Measurements from ENCODE around the gene ZNF536. TPM values are rescaled to one million over a fixed set of nuclear protein-coding genes. Genes with fewer than 3 reads are reported as not detected.

Gene ZNF536
- polyA plus RNA-seq, 1 of the 3 experiments (the other 2 are of a cell fraction) = 0.41 TPM

DNA sequence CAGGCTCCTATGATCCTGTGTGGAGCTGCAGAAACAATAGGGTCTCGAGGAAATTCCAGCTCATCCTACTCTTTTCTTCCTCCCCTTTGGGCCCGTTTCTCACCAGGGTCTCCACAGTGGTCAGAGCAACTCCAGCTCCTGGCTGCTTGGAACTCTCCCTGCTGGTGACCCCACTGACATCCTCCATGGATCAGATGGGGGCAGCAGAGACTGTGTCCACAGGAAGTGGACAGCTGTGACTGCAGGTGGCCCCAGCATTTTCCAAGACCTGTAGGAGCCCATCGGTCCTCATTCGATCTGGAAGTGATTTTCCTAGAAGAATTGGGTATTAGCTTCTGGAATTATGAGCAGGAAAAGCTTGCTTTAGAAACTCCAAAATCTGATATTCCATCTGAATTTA lies 208.5 kb downstream of the ZNF536 start:
- H3K36me3 ChIP-seq (replicated peaks in 1 of 2; ENCODE audit: control insufficient read depth in 1 of 2, insufficient read depth in 2 of 2, low read length in 1 of 2) = no peaks in the 10 kb centered on the region
- no peak overlapping the region for H3K27ac ChIP-seq (ENCODE audit: low read depth in 2 of 2, low read length in 1 of 2)
- no peaks in the 10 kb centered on the region for H3K9me2 ChIP-seq
- no peaks in the 10 kb centered on the region for H3K79me2 ChIP-seq (ENCODE audit: insufficient read depth)
- no peaks in the 10 kb centered on the region for H3K9me3 ChIP-seq
- no peak overlapping the region for H2AFZ ChIP-seq (ENCODE audit: low read depth)
- ChIA-PET CTCF (interaction anchor here (1.0 to 1.4 kb wide), 2 partner anchors 20 to 47 kb away, joined by 3 read pairs; no protein-coding TSS in a partner anchor), POLR2A (no interaction called here)
- TF ChIP-seq NFIC (IDR thresholded peaks at IDR 0.05; ENCODE audit: borderline replicate concordance) (no peak), JUND (IDR thresholded peaks at IDR 0.05) (no peak), IRF3 (IDR thresholded peaks at IDR 0.05; ENCODE audit: low read depth, low read length) (no peak)
- H4K20me1 ChIP-seq (ENCODE audit: insufficient read depth) = no peaks in the 10 kb centered on the region
- H3K4me3 ChIP-seq (ENCODE audit: low read depth in 2 of 2, low read length in 1 of 2) = no peak overlapping the region
- no peaks in the 10 kb centered on the region for H3K4me1 ChIP-seq (ENCODE audit: control insufficient read depth in 1 of 2, insufficient read depth in 2 of 2, low read depth in 1 of 2, low read length in 1 of 2)
- no peak overlapping the region for H3K4me2 ChIP-seq
- H3K9ac ChIP-seq = no peak overlapping the region
- WGBS (ENCODE audit: low lambda C conversion rate) = 16% methylated on average over 4 of the region's 4 CpGs
- H3K27me3 ChIP-seq (ENCODE audit: insufficient read depth) = no peaks in the 10 kb centered on the region
- no peaks in the 10 kb centered on the region for H3F3A ChIP-seq (replicated peaks; ENCODE audit: insufficient read depth)
- DNase-seq = no peak

GRCh38 chr19:30584090-30584489 lies 211.9 kb downstream of the ZNF536 start:
- Histone ChIP-seq H3K79me2 (ENCODE audit: insufficient read depth) (no peaks in the 10 kb centered on the region), H3K27me3 (ENCODE audit: insufficient read depth) (no peaks in the 10 kb centered on the region), H3K4me2 (no peak overlapping the region), H3K36me3 (replicated peaks in 1 of 2; ENCODE audit: control insufficient read depth in 1 of 2, insufficient read depth in 2 of 2, low read length in 1 of 2) (no peaks in the 10 kb centered on the region), H2AFZ (ENCODE audit: low read depth) (no peak overlapping the region), H3K4me3 (ENCODE audit: low read depth in 2 of 2, low read length in 1 of 2) (no peak overlapping the region), H3K9me2 (no peaks in the 10 kb centered on the region), H3K4me1 (ENCODE audit: control insufficient read depth in 1 of 2, insufficient read depth in 2 of 2, low read depth in 1 of 2, low read length in 1 of 2) (no peaks in the 10 kb centered on the region), H4K20me1 (ENCODE audit: insufficient read depth) (no peaks in the 10 kb centered on the region), H3F3A (replicated peaks; ENCODE audit: insufficient read depth) (no peaks in the 10 kb centered on the region), H3K9me3 (no peaks in the 10 kb centered on the region), H3K27ac (ENCODE audit: low read depth in 2 of 2, low read length in 1 of 2) (no peak overlapping the region), H3K9ac (no peak overlapping the region)
- DNase-seq = no peak
- CTCF ChIA-PET = interaction anchor here (1.2 kb wide), 1 partner anchor 14 kb away, joined by 3 read pairs; no protein-coding TSS in a partner anchor
- WGBS (ENCODE audit: low lambda C conversion rate) = 35% methylated on average over 8 of the region's 8 CpGs
- POLR2A ChIA-PET = no interaction called here
- TF ChIP-seq RAD21 (IDR thresholded peaks at IDR 0.05; ENCODE audit: low read length) (no peak), FOSL2 (IDR thresholded peaks at IDR 0.05; ENCODE audit: borderline replicate concordance, low read depth) (no peak), EZH2phosphoT487 (IDR thresholded peaks at IDR 0.05; ENCODE audit: borderline replicate concordance, low read depth) (no peak)
- TF ChIP-seq, protein P1, sequence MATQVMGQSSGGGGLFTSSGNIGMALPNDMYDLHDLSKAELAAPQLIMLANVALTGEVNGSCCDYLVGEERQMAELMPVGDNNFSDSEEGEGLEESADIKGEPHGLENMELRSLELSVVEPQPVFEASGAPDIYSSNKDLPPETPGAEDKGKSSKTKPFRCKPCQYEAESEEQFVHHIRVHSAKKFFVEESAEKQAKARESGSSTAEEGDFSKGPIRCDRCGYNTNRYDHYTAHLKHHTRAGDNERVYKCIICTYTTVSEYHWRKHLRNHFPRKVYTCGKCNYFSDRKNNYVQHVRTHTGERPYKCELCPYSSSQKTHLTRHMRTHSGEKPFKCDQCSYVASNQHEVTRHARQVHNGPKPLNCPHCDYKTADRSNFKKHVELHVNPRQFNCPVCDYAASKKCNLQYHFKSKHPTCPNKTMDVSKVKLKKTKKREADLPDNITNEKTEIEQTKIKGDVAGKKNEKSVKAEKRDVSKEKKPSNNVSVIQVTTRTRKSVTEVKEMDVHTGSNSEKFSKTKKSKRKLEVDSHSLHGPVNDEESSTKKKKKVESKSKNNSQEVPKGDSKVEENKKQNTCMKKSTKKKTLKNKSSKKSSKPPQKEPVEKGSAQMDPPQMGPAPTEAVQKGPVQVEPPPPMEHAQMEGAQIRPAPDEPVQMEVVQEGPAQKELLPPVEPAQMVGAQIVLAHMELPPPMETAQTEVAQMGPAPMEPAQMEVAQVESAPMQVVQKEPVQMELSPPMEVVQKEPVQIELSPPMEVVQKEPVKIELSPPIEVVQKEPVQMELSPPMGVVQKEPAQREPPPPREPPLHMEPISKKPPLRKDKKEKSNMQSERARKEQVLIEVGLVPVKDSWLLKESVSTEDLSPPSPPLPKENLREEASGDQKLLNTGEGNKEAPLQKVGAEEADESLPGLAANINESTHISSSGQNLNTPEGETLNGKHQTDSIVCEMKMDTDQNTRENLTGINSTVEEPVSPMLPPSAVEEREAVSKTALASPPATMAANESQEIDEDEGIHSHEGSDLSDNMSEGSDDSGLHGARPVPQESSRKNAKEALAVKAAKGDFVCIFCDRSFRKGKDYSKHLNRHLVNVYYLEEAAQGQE (IDR thresholded peaks at IDR 0.05; ENCODE audit: low read depth, low read length) = no peak
